ENCODE data around the gene SNED1.

SNED1 gene

GRCh38 chr2:241051578-241052487 lies 53.4 kb downstream of the SNED1 start:
- no peaks in the 10 kb centered on the region for H3K27me3 ChIP-seq (ENCODE audit: low read depth, low read length)
- no peaks in the 10 kb centered on the region for H3K36me3 ChIP-seq (ENCODE audit: control insufficient read depth in 1 of 2, insufficient read depth in 2 of 2, low read length in 2 of 2)
- H3K27ac ChIP-seq (ENCODE audit: low read length), result no peak overlapping the region

GRCh38 chr2:241052677-241053360 lies 54.4 kb downstream of the SNED1 start:
- no peaks in the 10 kb centered on the region for H3K36me3 ChIP-seq (ENCODE audit: control insufficient read depth in 1 of 2, insufficient read depth in 2 of 2, low read length in 2 of 2)

More at GRCh38 chr2:241051578-241052487, 53.4 kb downstream of the SNED1 start:
- Histone ChIP-seq H3K4me1 (ENCODE audit: control insufficient read depth in 1 of 2, insufficient read depth in 2 of 2, low read length in 2 of 2) (no peaks in the 10 kb centered on the region), H3K4me3 (ENCODE audit: low read depth in 1 of 2, low read length in 2 of 2) (no peak overlapping the region), H3K9me3 (ENCODE audit: control insufficient read depth in 1 of 2, low read length in 2 of 2) (no peaks in the 10 kb centered on the region)

GRCh38 chr2:241053576-241054251 lies 55.3 kb downstream of the SNED1 start:
- H3K9me3 ChIP-seq (ENCODE audit: control insufficient read depth in 1 of 2, low read length in 2 of 2), result no peaks in the 10 kb centered on the region
- H3K27me3 ChIP-seq (ENCODE audit: low read depth, low read length), result no peaks in the 10 kb centered on the region
- no peak overlapping the region for H3K4me3 ChIP-seq (ENCODE audit: low read depth in 1 of 2, low read length in 2 of 2)
- H3K4me1 ChIP-seq (ENCODE audit: control insufficient read depth in 1 of 2, insufficient read depth in 2 of 2, low read length in 2 of 2), result no peaks in the 10 kb centered on the region
- no peaks in the 10 kb centered on the region for H3K36me3 ChIP-seq (ENCODE audit: control insufficient read depth in 1 of 2, insufficient read depth in 2 of 2, low read length in 2 of 2)
- no peak overlapping the region for H3K27ac ChIP-seq (ENCODE audit: low read length)

More at GRCh38 chr2:241052677-241053360, 54.4 kb downstream of the SNED1 start:
- Histone ChIP-seq H3K9me3 (ENCODE audit: control insufficient read depth in 1 of 2, low read length in 2 of 2) (no peaks in the 10 kb centered on the region), H3K4me1 (ENCODE audit: control insufficient read depth in 1 of 2, insufficient read depth in 2 of 2, low read length in 2 of 2) (no peaks in the 10 kb centered on the region), H3K27ac (ENCODE audit: low read length) (no peak overlapping the region), H3K4me3 (ENCODE audit: low read depth in 1 of 2, low read length in 2 of 2) (no peak overlapping the region), H3K27me3 (ENCODE audit: low read depth, low read length) (no peaks in the 10 kb centered on the region)

GRCh38 chr2:241061275-241061674 lies 62.9 kb downstream of the SNED1 start:
- Histone ChIP-seq H3K36me3 (ENCODE audit: control insufficient read depth in 1 of 2, insufficient read depth in 2 of 2, low read length in 2 of 2) (no peaks in the 10 kb centered on the region), H3K27me3 (ENCODE audit: low read depth, low read length) (no peaks in the 10 kb centered on the region), H3K4me3 (ENCODE audit: low read depth in 1 of 2, low read length in 2 of 2) (no peak overlapping the region), H3K4me1 (ENCODE audit: control insufficient read depth in 1 of 2, insufficient read depth in 2 of 2, low read length in 2 of 2) (no peaks in the 10 kb centered on the region), H3K9me3 (ENCODE audit: control insufficient read depth in 1 of 2, low read length in 2 of 2) (no peaks in the 10 kb centered on the region), H3K27ac (ENCODE audit: low read length) (no peak overlapping the region)

GRCh38 chr2:241062389-241063092 lies 64.1 kb downstream of the SNED1 start:
- no peak overlapping the region for H3K27ac ChIP-seq (ENCODE audit: low read length)
- H3K9me3 ChIP-seq (ENCODE audit: control insufficient read depth in 1 of 2, low read length in 2 of 2), result no peaks in the 10 kb centered on the region
- no peaks in the 10 kb centered on the region for H3K27me3 ChIP-seq (ENCODE audit: low read depth, low read length)
- no peak overlapping the region for H3K4me3 ChIP-seq (ENCODE audit: low read depth in 1 of 2, low read length in 2 of 2)
- no peaks in the 10 kb centered on the region for H3K36me3 ChIP-seq (ENCODE audit: control insufficient read depth in 1 of 2, insufficient read depth in 2 of 2, low read length in 2 of 2)
- H3K4me1 ChIP-seq (ENCODE audit: control insufficient read depth in 1 of 2, insufficient read depth in 2 of 2, low read length in 2 of 2), result no peaks in the 10 kb centered on the region

GRCh38 chr2:241063093-241063551 lies 64.7 kb downstream of the SNED1 start:
- H3K4me1 ChIP-seq (ENCODE audit: control insufficient read depth in 1 of 2, insufficient read depth in 2 of 2, low read length in 2 of 2), result no peaks in the 10 kb centered on the region
- no peak overlapping the region for H3K4me3 ChIP-seq (ENCODE audit: low read depth in 1 of 2, low read length in 2 of 2)
- H3K9me3 ChIP-seq (ENCODE audit: control insufficient read depth in 1 of 2, low read length in 2 of 2), result no peaks in the 10 kb centered on the region
- no peak overlapping the region for H3K27ac ChIP-seq (ENCODE audit: low read length)
- no peaks in the 10 kb centered on the region for H3K27me3 ChIP-seq (ENCODE audit: low read depth, low read length)
- H3K36me3 ChIP-seq (ENCODE audit: control insufficient read depth in 1 of 2, insufficient read depth in 2 of 2, low read length in 2 of 2), result no peaks in the 10 kb centered on the region

DNA sequence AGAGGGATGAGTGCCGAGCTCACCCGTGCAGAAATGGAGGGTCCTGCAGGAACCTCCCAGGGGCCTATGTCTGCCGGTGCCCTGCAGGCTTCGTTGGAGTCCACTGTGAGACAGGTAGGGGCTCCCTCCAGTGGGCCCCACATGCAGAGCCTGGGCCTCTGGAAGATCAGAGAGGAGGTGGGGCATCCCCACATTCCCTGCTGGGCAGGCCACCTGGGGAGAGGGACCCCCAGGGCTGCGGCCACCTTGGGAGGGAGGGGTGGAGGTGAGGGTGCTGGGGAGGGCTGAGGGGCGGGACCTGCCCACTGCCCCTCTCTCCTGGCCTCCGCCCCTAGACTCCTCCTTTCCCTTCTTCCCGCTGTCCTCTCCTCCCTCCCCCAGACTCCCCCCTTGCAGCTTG lies 65.2 kb downstream of the SNED1 start:
- H3K4me3 ChIP-seq (ENCODE audit: low read depth in 1 of 2, low read length in 2 of 2), result no peak overlapping the region
- no peak overlapping the region for H3K27ac ChIP-seq (ENCODE audit: low read length)

GRCh38 chr2:241064008-241064801 lies 65.8 kb downstream of the SNED1 start:
- Histone ChIP-seq H3K27me3 (ENCODE audit: low read depth, low read length) (no peaks in the 10 kb centered on the region), H3K4me1 (ENCODE audit: control insufficient read depth in 1 of 2, insufficient read depth in 2 of 2, low read length in 2 of 2) (no peaks in the 10 kb centered on the region), H3K4me3 (ENCODE audit: low read depth in 1 of 2, low read length in 2 of 2) (no peak overlapping the region), H3K27ac (ENCODE audit: low read length) (no peak overlapping the region), H3K36me3 (ENCODE audit: control insufficient read depth in 1 of 2, insufficient read depth in 2 of 2, low read length in 2 of 2) (no peaks in the 10 kb centered on the region), H3K9me3 (ENCODE audit: control insufficient read depth in 1 of 2, low read length in 2 of 2) (no peaks in the 10 kb centered on the region)

More for the DNA sequence above, 65.2 kb downstream of the SNED1 start:
- Histone ChIP-seq H3K27me3 (ENCODE audit: low read depth, low read length) (no peaks in the 10 kb centered on the region), H3K9me3 (ENCODE audit: control insufficient read depth in 1 of 2, low read length in 2 of 2) (no peaks in the 10 kb centered on the region), H3K4me1 (ENCODE audit: control insufficient read depth in 1 of 2, insufficient read depth in 2 of 2, low read length in 2 of 2) (no peaks in the 10 kb centered on the region), H3K36me3 (ENCODE audit: control insufficient read depth in 1 of 2, insufficient read depth in 2 of 2, low read length in 2 of 2) (no peaks in the 10 kb centered on the region)

DNA sequence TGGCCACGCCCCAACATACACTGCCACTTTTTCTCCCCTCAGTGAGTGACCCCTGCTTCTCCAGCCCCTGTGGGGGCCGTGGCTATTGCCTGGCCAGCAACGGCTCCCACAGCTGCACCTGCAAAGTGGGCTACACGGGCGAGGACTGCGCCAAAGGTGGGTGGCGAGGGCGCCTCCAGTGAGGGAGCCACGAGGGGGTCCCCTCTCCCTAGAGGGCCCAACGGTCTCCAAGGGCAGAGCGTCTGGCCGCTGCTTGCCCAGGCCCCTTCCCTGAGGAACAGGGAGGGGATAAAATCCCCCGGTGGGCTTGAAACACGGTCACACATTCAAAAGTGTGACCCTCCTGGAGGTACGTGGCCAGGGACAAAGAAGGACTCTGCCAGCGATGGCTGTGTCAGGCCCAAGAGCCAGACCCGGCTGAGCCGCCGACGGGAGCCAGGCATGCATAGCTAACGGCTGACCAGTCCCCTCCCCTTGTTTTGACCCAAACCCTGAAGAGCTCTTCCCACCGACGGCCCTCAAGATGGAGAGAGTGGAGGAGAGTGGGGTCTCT lies 66.5 kb downstream of the SNED1 start:
- no peaks in the 10 kb centered on the region for H3K36me3 ChIP-seq (ENCODE audit: control insufficient read depth in 1 of 2, insufficient read depth in 2 of 2, low read length in 2 of 2)
- H3K9me3 ChIP-seq (ENCODE audit: control insufficient read depth in 1 of 2, low read length in 2 of 2), result no peaks in the 10 kb centered on the region
- H3K4me3 ChIP-seq (ENCODE audit: low read depth in 1 of 2, low read length in 2 of 2), result no peak overlapping the region
- H3K27ac ChIP-seq (ENCODE audit: low read length), result no peak overlapping the region
- H3K4me1 ChIP-seq (ENCODE audit: control insufficient read depth in 1 of 2, insufficient read depth in 2 of 2, low read length in 2 of 2), result no peaks in the 10 kb centered on the region
- H3K27me3 ChIP-seq (ENCODE audit: low read depth, low read length), result no peaks in the 10 kb centered on the region

- H3K36me3 ChIP-seq (ENCODE audit: control insufficient read depth in 1 of 2, insufficient read depth in 2 of 2, low read length in 2 of 2), result no peaks in the 10 kb centered on the region
- H3K27me3 ChIP-seq (ENCODE audit: low read depth, low read length), result no peaks in the 10 kb centered on the region
- no peak overlapping the region for H3K4me3 ChIP-seq (ENCODE audit: low read depth in 1 of 2, low read length in 2 of 2)
- H3K9me3 ChIP-seq (ENCODE audit: control insufficient read depth in 1 of 2, low read length in 2 of 2), result no peaks in the 10 kb centered on the region
- H3K27ac ChIP-seq (ENCODE audit: low read length), result no peak overlapping the region
- H3K4me1 ChIP-seq (ENCODE audit: control insufficient read depth in 1 of 2, insufficient read depth in 2 of 2, low read length in 2 of 2), result no peaks in the 10 kb centered on the region
These were observed 67.0 kb downstream of the SNED1 start for GRCh38 chr2:241065355-241065803.

Measured in muscle layer of duodenum (tissue), 2 donors.